Measurements from ENCODE around the gene TNIK. TPM values are rescaled to one million over a fixed set of nuclear protein-coding genes. Genes with fewer than 3 reads are reported as not detected.

Gene TNIK
- total and polyA plus RNA-seq, 2 of the 4 experiments (the other 2 are of a cell fraction): 3.4 to 6.3 TPM

- H3K4ac ChIP-seq (ENCODE audit: low read depth, low read length): no peak overlapping the region
- H4K8ac ChIP-seq (ENCODE audit: low read depth in 2 of 2, low read length in 2 of 2): no peak overlapping the region
- no peak overlapping the region for H2BK15ac ChIP-seq (ENCODE audit: low read depth, low read length)
- H4K20me1 ChIP-seq (ENCODE audit: insufficient read depth, low read length): no peaks in the 10 kb centered on the region
- no peak overlapping the region for H2AK5ac ChIP-seq (ENCODE audit: low read depth, low read length)
- no peak overlapping the region for H3K4me3 ChIP-seq (ENCODE audit: insufficient read depth, low read depth, low read length)
- intact Hi-C loops (cut with micrococcal nuclease) (no loop called here), dilution Hi-C loops (cut with HindIII; ENCODE audit: low sequenced_read_pairs, unreplicated experiment) (no loop called here), in situ Hi-C loops (cut with MboI; ENCODE audit: low sequenced_read_pairs) (no loop called here)
- H3K18ac ChIP-seq (ENCODE audit: low read depth, low read length): no peak overlapping the region
- no peak overlapping the region for H3K23ac ChIP-seq (ENCODE audit: low read depth, low read length)
- H2BK120ac ChIP-seq (ENCODE audit: low read depth, low read length): no peak overlapping the region
- no peak overlapping the region for H3K27ac ChIP-seq (ENCODE audit: insufficient read depth, low read length)
- H3K27me3 ChIP-seq (ENCODE audit: control insufficient read depth, insufficient read depth, low read length): no peaks in the 10 kb centered on the region
- DNase-seq (peak; percentile 18), ATAC-seq (ENCODE audit: low read depth) (no peak)
- no peak overlapping the region for H2AFZ ChIP-seq (replicated peaks; ENCODE audit: low read length, poor library complexity)
- peaks cover 3% of the 10 kb centered on the region for H3K4me1 ChIP-seq (ENCODE audit: control insufficient read depth, insufficient read depth, low read length)
- no peak overlapping the region for H2AK9ac ChIP-seq (replicated peaks; ENCODE audit: low read depth, low read length, poor library complexity)
- H3K36me3 ChIP-seq (ENCODE audit: control insufficient read depth, insufficient read depth, low read length): no peaks in the 10 kb centered on the region
- H3K14ac ChIP-seq (replicated peaks; ENCODE audit: low read depth, low read length): no peak overlapping the region
- H3K9me3 ChIP-seq (ENCODE audit: control insufficient read depth, insufficient read depth, low read length): no peaks in the 10 kb centered on the region
- WGBS, 2 experiments (ENCODE audit: extremely low coverage in 2 of 2, insufficient read length in 1 of 2): no CpG with 5 or more reads among the region's 1 CpG
- no peak overlapping the region for H3K4me2 ChIP-seq (ENCODE audit: low read depth, low read length)
- POLR2A ChIA-PET (ENCODE audit: unreplicated experiment): no interaction called here
- 0 out of 2 replicates have a peak, but pooled peaks cover 3% of the 10 kb centered on the region for H3K9me1 ChIP-seq (ENCODE audit: insufficient read depth, low read length)
- H3K9ac ChIP-seq (ENCODE audit: low read depth, low read length): no peak overlapping the region
- no peak overlapping the region for H3K56ac ChIP-seq (ENCODE audit: extremely low read depth, insufficient read depth, low read length)
- CTCF ChIA-PET: no interaction called here
- TF ChIP-seq RAD21 (IDR thresholded peaks at IDR 0.05; ENCODE audit: low read length) (no peak), MAFK (IDR thresholded peaks at IDR 0.05; ENCODE audit: low read depth, low read length) (no peak), CEBPB (IDR thresholded peaks at IDR 0.05; ENCODE audit: low read depth, low read length) (no peak)
- H3K79me1 ChIP-seq (ENCODE audit: low read depth in 1 of 2, low read length in 2 of 2): no peaks in the 10 kb centered on the region
- no peak overlapping the region for H4K5ac ChIP-seq (ENCODE audit: low read depth, low read length)
- no TSS peak for BruUV-seq (replicated peaks)
- no peak overlapping the region for H2BK5ac ChIP-seq (ENCODE audit: low read depth, low read length, poor library complexity, severe bottlenecking)
- H2BK20ac ChIP-seq (ENCODE audit: low read depth, low read length): no peak overlapping the region
- H4K91ac ChIP-seq (ENCODE audit: insufficient read depth, low read depth, low read length): no peak overlapping the region
These were observed 110.8 kb downstream of the TNIK start for GRCh38 chr3:171349392-171349791.

All from IMR-90 (cell line).